Measurements from ENCODE around the gene ACTN4. TPM values are rescaled to one million over a fixed set of nuclear protein-coding genes. Genes with fewer than 3 reads are reported as not detected.
A peak's percentile ranks its signal among the peaks of the same experiment; 100 is the strongest.

Gene ACTN4
- total and polyA plus RNA-seq, 9 donors, result 139 to 458 (median 299) TPM

GRCh38 chr19:38676878-38677646 is 29.6 kb downstream of the ACTN4 start:
- DNase-seq, result no peak
- H3K4me1 ChIP-seq (ENCODE audit: insufficient read depth), result peaks cover 31% of the 10 kb centered on the region
- no peaks in the 10 kb centered on the region for H3K27me3 ChIP-seq
- peak overlapping the region in 1 of 2 donors; percentile 8 for H3K27ac ChIP-seq
- H3K4me3 ChIP-seq, result no peak overlapping the region
- WGBS, 3 donors, result 73 to 80% (median 80%) methylated on average over 11 of the region's 11 CpGs
- no peak for TF ChIP-seq EP300 (IDR thresholded peaks at IDR 0.05)
- TF ChIP-seq POLR2A (IDR thresholded peaks at IDR 0.05), result no peak
- no peak for TF ChIP-seq CTCF (IDR thresholded peaks at IDR 0.05)
- intact Hi-C loops (cut with DNase I), result no loop called here
- H3K36me3 ChIP-seq, result no peaks in the 10 kb centered on the region
- no peaks in the 10 kb centered on the region for H3K9me3 ChIP-seq

GRCh38 chr19:38678217-38678890 is 30.9 kb downstream of the ACTN4 start:
- 87 to 91% (median 88%) methylated on average over 15 of the region's 15 CpGs for WGBS, 3 donors
- intact Hi-C loops (cut with DNase I), result no loop called here
- H3K4me1 ChIP-seq (ENCODE audit: insufficient read depth), result peaks cover 40% of the 10 kb centered on the region
- no peaks in the 10 kb centered on the region for H3K36me3 ChIP-seq
- TF ChIP-seq POLR2A (IDR thresholded peaks at IDR 0.05), result no peak
- H3K4me3 ChIP-seq, result no peak overlapping the region
- no peaks in the 10 kb centered on the region for H3K27me3 ChIP-seq
- H3K27ac ChIP-seq, result no peak overlapping the region
- no peaks in the 10 kb centered on the region for H3K9me3 ChIP-seq
- DNase-seq, result no peak

GRCh38 chr19:38678891-38679494 is 31.5 kb downstream of the ACTN4 start:
- DNase-seq, result no peak
- no peak for TF ChIP-seq CTCF (IDR thresholded peaks at IDR 0.05)
- no peak for TF ChIP-seq EP300 (IDR thresholded peaks at IDR 0.05)
- no peak for TF ChIP-seq POLR2A (IDR thresholded peaks at IDR 0.05)
- Histone ChIP-seq H3K4me3 (no peak overlapping the region), H3K9me3 (no peaks in the 10 kb centered on the region), H3K4me1 (ENCODE audit: insufficient read depth) (peaks cover 45% of the 10 kb centered on the region), H3K27ac (no peak overlapping the region), H3K36me3 (no peaks in the 10 kb centered on the region), H3K27me3 (no peaks in the 10 kb centered on the region)
- intact Hi-C loops (cut with DNase I), result no loop called here
- WGBS, 3 donors, result 62 to 72% (median 66%) methylated on average over 7 of the region's 7 CpGs

- H3K27ac ChIP-seq, result no peak overlapping the region
- H3K4me1 ChIP-seq (ENCODE audit: insufficient read depth), result peaks cover 46% of the 10 kb centered on the region
Observed at GRCh38 chr19:38679839-38680238, 32.4 kb downstream of the ACTN4 start.

More at GRCh38 chr19:38679839-38680238, 32.4 kb downstream of the ACTN4 start:
- Histone ChIP-seq H3K4me3 (no peak overlapping the region), H3K9me3 (no peaks in the 10 kb centered on the region), H3K36me3 (no peaks in the 10 kb centered on the region), H3K27me3 (no peaks in the 10 kb centered on the region)
- intact Hi-C loops (cut with DNase I), result no loop called here
- DNase-seq, result no peak
- TF ChIP-seq EP300 (IDR thresholded peaks at IDR 0.05) (no peak), CTCF (IDR thresholded peaks at IDR 0.05) (no peak), POLR2A (IDR thresholded peaks at IDR 0.05) (no peak)
- 72 to 83% (median 81%) methylated on average over 4 of the region's 4 CpGs for WGBS, 3 donors

Data from ovary (tissue), 9 donors.